NCI-H146 treated with DMSO at 0.1 percent for 48 hours (cell line): ENCODE measurements around the gene FAM20A.
"Not testable (repeated sequence)": the region's sequence is repeated elsewhere in the genome, so short reads cannot be mapped to it uniquely, and the experiment has no call there.

Experiments
- DNase-seq: peaks from one replicate; lab custom pipeline; 2025; ENCODE audit not compliant: unreplicated experiment; lab: John Stamatoyannopoulos, UW

Gene FAM20A

DNA sequence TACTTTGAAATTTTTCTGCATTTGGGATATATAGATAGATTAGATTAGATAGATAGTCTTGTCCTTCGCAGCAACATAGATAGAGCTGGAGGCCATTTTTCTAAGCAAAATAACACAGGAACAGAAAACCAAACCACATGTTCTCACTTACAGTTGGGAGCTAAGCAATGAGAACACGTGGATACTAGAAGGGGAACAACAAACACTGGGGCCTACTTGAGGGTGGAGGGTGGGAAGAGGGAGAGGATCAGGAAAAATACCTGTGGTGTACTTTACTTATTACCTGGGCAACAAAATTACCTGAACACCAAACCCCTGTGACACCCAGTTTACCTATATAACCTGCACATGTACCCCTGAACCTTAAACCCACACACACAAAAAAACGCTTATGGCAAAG lies 74.6 kb downstream of the FAM20A start:
- no peak for DNase-seq

DNA sequence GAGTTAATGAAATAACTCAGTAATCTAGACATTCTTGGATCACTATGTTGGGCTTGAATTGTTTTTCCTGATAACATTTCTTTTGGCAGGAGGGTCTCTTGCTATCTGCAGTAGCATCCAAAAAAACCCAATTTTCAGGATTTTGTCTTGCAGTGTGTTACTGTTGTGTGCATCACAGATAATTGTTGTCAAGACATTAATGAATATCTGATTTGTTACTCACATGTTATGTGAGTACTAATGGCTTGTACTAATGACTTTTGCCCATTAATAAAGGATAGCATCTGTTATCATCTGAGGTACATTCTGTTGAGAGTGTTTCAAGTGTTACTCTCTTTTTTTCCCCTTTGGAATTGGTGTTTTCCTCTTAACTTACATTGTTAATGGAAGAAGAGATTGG lies 78.9 kb downstream of the FAM20A start:
- no peak for DNase-seq

DNA sequence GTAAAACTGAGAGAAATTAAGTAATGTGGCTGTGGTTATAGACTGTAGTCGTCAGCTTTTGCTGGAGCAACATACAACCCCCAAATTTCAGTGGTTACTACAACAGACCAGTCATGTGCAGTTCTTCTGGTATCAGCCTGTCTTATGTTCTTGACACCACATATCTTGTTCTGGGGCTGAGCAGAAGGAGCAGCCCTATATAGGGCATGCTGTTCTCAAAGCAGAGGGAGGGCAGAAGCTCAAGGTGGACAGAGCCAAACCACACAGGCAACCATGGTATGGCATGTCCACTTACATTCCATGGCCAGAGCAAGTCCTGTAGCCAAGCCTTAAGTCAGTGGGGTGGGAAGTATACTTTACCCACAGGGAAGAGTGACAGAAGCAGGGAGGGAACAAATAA lies 81.3 kb downstream of the FAM20A start:
- no peak for DNase-seq

DNA sequence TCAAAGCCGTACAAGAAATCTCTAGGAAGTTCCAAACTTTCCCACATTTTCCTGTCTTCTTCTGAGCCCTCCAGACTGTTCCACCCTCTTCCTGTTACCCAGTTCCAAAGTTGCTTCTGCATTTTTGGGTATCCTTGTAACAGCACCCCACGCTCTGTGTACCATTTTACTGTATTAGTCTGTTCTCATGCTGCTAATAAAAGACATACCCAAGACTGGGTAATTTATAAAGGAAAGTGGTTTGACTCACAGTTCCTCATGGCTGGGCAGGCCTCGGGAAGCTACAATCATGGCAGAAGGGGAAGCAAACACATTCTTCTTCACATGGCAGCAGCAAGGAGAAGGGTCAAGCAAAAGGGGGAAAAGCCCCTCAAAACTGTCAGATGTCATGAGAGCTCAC lies 82.1 kb downstream of the FAM20A start:
- DNase-seq: not testable (repeated sequence)

DNA sequence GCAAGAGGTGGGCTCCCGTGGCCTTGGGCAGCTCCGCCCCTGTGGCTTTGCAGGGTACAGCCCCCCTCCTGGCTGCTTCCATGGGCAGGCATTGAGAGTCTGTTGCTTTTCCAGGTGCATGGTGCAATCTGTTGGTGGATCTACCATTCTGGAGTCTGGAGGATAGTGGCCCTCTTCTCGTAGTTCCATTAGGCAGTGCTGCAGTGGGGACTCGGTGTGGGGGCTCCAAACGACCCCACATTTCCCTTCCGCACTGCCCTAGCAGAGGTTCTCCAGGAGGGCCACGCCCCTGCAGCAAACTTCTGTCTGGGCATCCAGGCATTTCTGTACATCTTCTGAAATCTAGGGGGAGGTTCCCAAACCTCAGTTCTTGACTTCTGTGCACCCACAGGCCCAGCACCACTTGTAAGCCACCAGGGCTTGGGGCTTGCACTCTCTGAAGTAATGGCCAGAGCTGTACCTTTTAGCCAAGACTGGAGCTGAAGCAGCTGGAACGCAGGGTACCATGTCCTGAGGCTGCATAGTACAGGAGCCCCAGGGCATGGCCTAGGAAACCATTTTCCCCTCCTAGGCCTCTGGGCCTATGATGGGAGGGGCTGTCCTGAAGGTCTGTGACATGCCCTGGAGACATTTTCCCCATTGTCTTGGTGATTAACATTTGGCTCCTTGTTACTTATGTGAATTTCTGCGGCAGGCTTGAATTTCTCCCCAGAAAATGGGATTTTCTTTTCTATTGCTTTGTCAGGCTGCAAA lies 82.9 kb downstream of the FAM20A start:
- no peak for DNase-seq

DNA sequence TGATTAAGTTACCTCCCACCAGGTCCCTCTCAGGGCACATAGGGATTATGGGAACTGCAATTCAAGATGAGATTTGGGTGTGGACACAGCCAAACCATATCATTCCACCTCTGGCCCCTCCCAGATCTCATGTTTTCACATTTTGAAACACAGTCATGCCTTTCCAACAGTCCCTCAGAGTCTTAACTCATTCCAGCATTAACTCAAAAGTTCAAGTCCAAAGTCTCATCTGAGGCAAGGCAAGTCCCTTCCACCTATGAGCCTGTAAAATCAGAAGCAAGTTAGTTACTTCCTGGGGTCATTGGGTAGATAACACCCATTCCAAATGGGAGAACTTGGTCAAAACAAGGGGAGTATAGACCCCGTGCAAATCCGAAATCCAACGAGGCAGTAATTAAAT lies 83.6 kb downstream of the FAM20A start:
- not testable (repeated sequence) for DNase-seq

DNA sequence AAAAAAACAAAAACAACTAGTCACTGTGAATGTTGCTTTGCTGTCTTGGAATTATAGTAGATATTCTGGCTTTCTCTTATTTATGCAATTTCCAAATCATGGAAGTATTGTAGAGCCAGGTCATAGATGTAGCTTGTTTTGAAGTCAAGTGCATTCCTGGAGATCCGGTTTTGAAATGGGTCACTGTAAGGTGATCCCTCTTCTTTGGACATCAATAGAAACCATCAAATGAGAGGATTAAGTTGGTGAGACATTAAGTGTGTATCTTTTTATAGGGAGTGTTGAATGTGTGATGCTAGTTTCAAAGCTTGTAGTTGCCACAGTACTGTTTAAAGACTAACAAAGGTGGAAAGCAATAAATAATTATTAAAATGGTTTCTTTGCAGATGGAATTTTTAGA lies 84.4 kb downstream of the FAM20A start:
- no peak for DNase-seq

DNA sequence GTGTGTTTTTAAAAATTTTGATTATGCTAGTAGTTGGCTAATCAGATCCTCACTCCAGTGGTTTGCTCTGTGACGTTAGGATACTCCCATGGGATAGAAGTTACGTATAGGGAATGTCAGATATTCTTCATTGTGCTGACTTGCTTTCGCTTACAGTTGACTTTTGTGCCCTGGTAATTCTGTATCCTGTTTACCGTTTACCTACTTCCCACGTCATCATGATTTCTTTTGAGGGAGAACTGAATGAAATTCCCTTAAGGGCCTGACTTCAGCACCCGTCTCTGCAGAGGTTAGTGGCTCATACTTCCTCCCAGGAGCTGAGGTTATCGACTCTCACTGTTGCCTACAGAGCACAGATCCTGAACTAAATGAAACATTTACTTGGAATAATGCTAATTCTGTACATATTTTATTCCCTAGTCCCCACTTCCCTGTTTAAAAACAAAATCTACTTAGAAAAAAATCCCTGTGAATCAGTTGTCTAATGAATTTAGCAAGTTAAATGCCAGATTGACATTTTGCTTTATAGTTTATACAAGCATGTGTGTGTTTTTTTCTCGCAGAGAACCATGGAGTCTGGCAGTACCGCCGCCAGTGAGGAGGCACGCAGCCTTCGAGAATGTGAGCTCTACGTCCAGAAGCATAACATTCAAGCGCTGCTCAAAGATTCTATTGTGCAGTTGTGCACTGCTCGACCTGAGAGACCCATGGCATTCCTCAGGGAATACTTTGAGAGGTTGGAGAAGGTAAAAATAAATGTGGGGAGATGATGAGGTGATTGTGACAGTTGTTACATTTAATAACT lies 86.1 kb downstream of the FAM20A start:
- no peak for DNase-seq

DNA sequence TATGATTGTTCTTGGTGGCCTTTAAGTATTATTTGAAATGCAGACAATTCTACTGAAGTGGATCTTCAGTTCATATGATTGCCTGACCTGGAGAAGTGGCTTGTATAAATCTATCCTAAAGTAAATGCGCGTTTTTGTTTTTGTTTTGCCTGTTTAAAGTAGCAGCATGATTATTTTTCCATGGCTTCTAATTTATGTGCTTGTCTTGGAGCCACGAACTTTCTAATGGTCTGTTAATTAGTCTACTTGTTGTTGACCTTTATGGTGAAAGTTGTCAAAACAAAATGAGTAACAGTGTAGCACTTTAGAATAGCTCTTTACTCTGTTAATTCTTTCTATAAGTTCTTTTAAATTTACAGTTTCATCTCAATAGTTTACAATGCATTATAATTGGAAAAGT lies 87.2 kb downstream of the FAM20A start:
- no peak for DNase-seq

DNA sequence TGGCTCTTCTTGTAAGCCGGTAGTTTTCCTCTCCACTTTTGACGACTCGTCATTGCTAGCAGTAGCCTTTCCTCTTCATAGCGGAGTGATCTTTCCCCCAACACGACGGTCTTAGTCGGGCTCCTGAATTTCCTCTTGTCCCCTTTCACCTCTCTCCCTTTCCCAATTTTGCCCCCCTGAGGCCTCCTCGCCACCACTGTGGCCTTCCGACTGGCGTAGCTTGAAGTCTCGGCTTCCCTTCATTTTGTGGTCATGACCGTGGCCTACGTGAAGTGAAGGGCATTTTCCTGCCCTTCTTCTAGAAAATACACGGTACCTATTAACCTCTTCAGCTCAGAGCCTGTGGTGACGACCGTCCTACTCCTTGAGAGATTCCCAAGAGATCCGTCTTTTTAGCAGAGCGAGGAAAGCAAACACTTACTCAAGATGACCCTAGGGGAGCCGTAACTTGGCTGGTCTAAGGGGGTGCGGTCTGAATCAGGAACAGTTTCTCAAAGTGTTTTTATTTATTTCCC lies 88.2 kb downstream of the FAM20A start:
- DNase-seq: no peak

DNA sequence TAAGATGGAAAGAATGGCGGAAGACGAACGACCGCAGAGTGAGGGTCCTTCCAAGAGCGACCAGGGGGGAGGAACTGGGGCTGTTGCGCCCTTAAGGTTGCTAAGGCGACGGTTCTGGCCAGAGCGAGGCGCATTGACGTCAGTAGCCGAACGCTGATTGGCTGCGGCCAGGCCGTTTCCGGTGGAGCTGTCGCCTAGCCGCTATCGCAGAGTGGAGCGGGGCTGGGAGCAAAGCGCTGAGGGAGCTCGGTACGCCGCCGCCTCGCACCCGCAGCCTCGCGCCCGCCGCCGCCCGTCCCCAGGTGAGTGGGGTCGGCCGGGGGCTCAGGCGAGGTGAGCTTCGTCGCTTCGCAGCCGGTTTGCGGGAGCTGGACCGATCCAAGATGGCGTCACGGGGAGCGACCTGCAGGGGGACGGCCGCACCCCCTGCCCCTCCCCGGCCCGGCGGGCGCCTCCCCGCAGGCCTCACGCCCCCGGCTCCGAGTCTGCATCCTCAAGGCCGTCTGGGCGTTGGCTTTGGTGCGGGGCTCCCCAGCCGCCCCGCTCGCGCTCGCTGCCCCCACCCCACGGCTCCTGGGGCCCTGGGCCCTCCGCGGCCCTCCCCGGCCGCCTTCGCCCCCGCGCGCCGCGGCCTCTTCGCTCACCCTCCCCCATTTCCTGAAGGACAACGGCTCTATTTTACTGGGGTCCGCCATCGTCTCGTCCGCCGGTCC lies 88.8 kb downstream of the FAM20A start, which contains the start of gene PRKAR1A:
Gene PRKAR1A, plus strand, starts transcription at position 184 of the 713 bp plus-strand sequence. CDS start 2,970 bp downstream, outside the sequence.
- peak; percentile 93 for DNase-seq

DNA sequence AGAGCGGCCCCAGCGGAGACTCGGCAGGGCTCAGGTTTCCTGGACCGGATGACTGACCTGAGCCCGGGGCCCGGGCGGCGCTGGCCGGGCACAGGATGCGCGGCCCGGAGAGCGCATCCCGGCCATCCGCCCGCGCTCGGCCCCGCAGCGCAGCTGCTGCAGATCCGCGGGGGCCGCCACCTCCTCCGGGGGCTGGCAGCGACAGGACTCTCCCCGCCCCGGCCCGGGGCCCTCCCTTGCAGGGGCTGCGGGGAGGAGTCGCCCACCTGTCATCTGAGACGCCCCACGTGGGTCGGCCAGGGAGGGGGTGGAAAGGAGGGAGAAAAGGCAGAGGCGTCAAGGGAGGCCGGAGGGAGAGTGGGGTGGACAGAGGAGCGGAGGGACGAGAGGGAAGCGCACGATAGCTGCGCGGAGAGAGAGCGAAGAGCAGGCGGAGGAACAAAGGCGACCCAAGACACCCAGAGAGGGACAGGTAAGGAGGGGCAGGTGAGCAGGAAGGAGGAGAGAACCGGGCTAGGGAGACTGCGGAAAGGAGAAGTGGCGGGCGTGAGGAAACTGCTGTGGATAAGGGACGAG lies 89.4 kb downstream of the FAM20A start:
- peak; percentile 93 for DNase-seq

DNA sequence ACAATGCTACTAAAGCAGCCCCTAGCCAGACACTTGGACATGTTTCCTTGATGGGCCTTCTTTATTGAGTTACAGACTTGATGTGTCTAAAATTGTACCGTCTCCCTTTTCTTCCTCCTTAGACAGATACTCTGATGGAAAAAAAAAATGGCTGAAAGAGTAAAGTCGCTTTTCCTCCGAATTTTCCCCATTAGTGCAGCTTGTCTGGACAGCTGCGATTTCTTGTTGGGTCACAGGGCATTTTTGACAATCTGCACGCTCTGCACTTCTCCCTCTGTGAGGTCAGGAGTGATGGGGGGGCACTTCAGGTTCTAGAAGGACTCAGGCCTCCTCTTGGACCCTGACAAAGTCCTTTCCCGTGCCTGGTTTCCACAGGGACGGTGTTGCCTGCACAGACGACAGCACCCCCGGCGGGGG lies 89.9 kb downstream of the FAM20A start:
- no peak for DNase-seq

DNA sequence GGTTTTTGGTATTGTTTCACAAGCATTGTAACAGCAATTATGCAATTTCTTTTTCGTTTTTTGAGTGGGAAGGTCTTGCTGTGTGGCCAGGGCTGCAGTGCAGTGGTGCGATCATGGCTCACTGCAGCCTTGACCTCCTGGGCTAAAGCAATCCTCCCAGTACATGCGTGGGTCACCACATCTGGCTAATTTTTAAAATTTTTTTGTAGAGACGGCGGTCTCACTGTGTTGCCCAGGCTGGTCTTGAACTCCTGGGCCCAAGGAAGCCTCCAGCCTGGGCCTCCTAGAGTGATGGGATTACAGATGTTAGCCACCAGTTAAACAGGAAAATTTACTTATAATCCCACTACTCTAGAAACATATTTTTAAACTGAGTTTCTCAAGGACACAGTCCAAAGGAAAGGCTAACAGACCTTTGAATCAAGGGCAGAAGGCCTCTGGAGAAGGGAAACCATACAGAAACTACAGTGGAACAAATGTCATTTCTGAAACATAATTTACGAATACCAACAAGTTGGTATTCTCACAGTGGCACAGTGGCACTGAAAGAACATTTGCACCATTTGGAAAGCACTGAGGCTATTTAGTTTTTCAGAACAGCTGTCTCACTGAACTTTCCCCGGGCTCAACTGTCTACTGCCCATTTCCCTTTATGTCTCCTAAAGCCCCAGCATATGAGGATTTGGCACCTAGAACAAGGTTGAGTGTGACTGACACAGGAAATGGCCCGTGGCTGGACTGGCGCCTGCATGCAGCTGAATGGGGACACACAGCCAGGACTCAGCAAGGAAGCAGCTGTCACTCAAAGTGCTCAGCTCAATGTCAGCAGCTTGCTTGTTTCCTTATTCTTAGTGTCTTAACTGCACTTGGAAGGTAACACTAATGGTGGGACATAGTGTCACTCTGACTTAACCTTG lies 91.8 kb downstream of the FAM20A start:
- no peak for DNase-seq

DNA sequence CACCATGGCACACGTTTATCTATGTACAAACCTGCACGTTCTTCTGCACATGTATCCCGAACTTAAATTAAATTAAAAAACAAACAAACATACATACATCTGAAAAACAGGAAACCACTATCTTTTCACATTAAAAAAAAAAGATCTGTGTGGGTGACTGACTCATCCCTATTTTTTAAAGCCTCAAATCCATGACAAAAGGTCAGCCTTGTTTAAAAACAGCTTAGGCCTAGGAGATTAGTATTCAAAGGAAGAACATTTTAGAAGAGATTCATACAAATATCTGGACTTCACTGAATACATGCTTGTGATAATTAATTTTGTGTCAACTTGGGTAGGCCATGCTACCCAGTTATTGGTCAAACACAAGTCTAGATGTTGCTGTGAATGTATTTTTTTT lies 93.6 kb downstream of the FAM20A start:
- DNase-seq: no peak

DNA sequence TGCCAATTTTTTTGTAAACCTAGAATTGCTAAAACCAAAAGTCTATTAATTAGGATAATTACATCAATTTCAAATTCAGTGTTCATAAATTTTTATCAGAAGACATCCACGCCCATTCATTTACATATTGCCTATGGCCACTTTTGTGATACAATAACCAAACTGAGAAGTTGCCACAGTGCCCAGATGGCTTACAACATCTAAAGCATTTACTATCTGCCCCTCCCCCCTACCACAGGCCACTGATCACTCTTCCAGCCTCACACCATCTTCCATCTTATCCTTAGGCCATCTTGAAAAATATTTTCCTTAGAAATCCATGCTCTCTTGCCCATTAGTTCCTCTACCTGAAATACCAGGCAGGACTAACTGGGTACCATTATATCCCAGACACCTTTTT lies 95.2 kb downstream of the FAM20A start:
- DNase-seq: no peak

DNA sequence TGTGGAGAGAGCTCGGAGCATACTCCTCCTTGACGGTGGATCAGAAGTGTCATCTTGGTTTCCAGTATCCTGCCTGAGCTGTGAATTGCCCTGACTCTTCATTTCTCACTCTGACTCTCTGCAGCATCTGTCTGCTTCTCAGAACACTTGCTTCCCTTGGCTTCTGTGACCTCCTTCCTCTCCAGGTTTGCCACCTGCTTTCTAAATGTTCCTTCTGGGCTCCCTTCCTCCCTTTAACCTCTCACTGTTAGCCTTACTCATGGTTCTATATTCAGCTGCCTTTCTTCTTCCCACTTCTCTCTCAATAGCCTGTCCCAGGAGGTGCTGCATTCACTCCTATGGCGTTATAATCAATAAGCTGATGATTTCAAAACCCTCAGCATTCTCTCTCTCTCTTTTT lies 100.1 kb downstream of the FAM20A start:
- no peak for DNase-seq

DNA sequence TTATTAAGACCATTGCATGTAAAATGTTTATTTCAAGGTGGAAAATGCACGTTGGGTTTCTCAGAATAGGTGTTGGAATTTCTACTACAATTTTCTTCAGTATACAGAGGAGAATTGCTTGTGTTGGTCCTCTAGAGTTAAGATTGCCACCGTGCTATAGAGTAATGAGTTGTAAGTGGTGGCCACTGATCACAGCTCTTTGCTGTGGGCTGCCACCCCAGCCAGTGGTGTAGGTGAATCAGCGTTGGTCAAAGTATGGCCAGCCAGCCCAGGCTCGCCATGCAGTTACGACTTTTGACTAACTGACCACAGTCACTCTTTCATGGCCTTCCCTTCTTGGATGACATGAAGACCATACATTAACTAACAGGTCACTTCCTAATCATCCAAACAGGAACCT lies 101.6 kb downstream of the FAM20A start:
- no peak for DNase-seq

DNA sequence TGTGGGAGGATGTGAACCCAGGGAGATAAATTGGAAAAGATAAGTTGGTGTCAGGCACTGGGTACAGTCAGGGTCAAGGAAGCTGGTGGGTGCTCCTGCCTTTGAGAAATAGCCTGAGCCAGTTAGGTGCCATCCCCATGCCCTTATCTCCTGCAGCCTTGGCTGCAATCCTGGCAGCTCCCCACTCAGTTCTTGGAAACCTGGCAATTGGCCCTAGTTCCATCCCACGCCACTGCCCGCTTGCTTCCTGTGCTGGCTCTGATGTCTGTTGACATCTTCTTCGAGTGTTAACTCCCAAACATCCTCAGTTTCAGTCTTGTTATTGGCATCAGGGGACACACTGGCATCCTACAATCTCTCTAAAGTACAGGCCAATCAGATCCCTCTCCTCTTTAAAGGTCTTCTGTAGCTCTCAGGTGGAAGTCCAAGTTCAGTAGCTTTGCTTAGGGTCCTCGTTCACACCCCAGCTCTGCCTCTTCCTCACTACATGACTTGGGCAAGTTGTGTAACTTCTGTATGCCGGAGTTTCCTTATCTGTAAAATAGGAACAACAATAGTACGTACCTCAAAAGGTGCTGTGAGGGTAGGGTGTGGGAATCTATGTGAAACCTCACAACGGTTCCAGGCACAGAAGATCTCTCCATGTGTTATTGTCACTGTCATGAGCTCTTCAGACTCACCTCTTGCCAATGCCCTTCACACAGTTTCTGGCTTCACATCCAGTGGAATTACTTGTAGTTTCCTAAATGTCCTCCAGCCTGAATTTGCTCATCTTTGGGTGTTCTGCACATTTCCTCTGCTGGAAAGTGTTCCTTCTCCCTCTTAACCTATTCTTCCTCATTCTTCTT lies 102.5 kb downstream of the FAM20A start:
- no peak for DNase-seq
